Measurements from ENCODE around the gene RND3. TPM values are rescaled to one million over a fixed set of nuclear protein-coding genes. Genes with fewer than 3 reads are reported as not detected.

RND3 gene
- total and polyA plus RNA-seq, 9 donors, result 2.5 to 23.0 (median 11.4) TPM

GRCh38 chr2:150450765-150451164, 36.7 kb downstream of the RND3 start:
- Histone ChIP-seq H3K9me3 (no peaks in the 10 kb centered on the region), H3K27me3 (no peaks in the 10 kb centered on the region), H3K36me3 (no peaks in the 10 kb centered on the region), H3K4me1 (ENCODE audit: insufficient read depth) (no peaks in the 10 kb centered on the region), H3K4me3 (no peak overlapping the region), H3K27ac (no peak overlapping the region)
- 88 to 90% (median 89%) methylated on average over 3 of the region's 3 CpGs for WGBS, 3 donors
- intact Hi-C loops (cut with DNase I), result no loop called here
- TF ChIP-seq CTCF (IDR thresholded peaks at IDR 0.05) (no peak), POLR2A (IDR thresholded peaks at IDR 0.05) (no peak), EP300 (IDR thresholded peaks at IDR 0.05) (no peak)
- no peak for DNase-seq

- intact Hi-C loops (cut with DNase I), result no loop called here
- Histone ChIP-seq H3K27ac (no peak overlapping the region), H3K4me3 (no peak overlapping the region), H3K36me3 (no peaks in the 10 kb centered on the region), H3K27me3 (no peaks in the 10 kb centered on the region), H3K9me3 (no peaks in the 10 kb centered on the region), H3K4me1 (ENCODE audit: insufficient read depth) (no peaks in the 10 kb centered on the region)
- TF ChIP-seq EP300 (IDR thresholded peaks at IDR 0.05) (no peak), POLR2A (IDR thresholded peaks at IDR 0.05) (no peak), CTCF (IDR thresholded peaks at IDR 0.05) (no peak)
- DNase-seq, result no peak
- WGBS, 3 donors, result 18 to 25% (median 22%) methylated on average over 3 of the region's 3 CpGs
Measured at GRCh38 chr2:150449856-150450255, 37.6 kb downstream of the RND3 start.

- Histone ChIP-seq H3K36me3 (no peaks in the 10 kb centered on the region), H3K4me1 (ENCODE audit: insufficient read depth) (no peaks in the 10 kb centered on the region), H3K27me3 (no peaks in the 10 kb centered on the region), H3K4me3 (no peak overlapping the region), H3K9me3 (no peaks in the 10 kb centered on the region), H3K27ac (no peak overlapping the region)
- no peak for DNase-seq
- intact Hi-C loops (cut with DNase I), result no loop called here
- 88 to 94% (median 94%) methylated on average over 1 of the region's 1 CpG for WGBS, 3 donors
- TF ChIP-seq CTCF (IDR thresholded peaks at IDR 0.05) (no peak), POLR2A (IDR thresholded peaks at IDR 0.05) (no peak), EP300 (IDR thresholded peaks at IDR 0.05) (no peak)
Measured at GRCh38 chr2:150445398-150445797, 42.1 kb downstream of the RND3 start.

GRCh38 chr2:150442484-150442883, 45.0 kb downstream of the RND3 start:
- H3K36me3 ChIP-seq, result no peaks in the 10 kb centered on the region
- no peak overlapping the region for H3K4me3 ChIP-seq
- intact Hi-C loops (cut with DNase I), result no loop called here
- no peaks in the 10 kb centered on the region for H3K9me3 ChIP-seq
- no peak overlapping the region for H3K27ac ChIP-seq
- H3K27me3 ChIP-seq, result no peaks in the 10 kb centered on the region
- DNase-seq, result no peak
- TF ChIP-seq CTCF (IDR thresholded peaks at IDR 0.05), result no peak
- TF ChIP-seq EP300 (IDR thresholded peaks at IDR 0.05), result no peak
- no peak for TF ChIP-seq POLR2A (IDR thresholded peaks at IDR 0.05)
- WGBS, 3 donors, result 68 to 73% (median 69%) methylated on average over 1 of the region's 1 CpG
- no peaks in the 10 kb centered on the region for H3K4me1 ChIP-seq (ENCODE audit: insufficient read depth)

GRCh38 chr2:150441784-150442183, 45.7 kb downstream of the RND3 start:
- no peaks in the 10 kb centered on the region for H3K4me1 ChIP-seq (ENCODE audit: insufficient read depth)
- H3K36me3 ChIP-seq, result no peaks in the 10 kb centered on the region
- H3K27ac ChIP-seq, result no peak overlapping the region
- 39 to 48% (median 44%) methylated on average over 2 of the region's 2 CpGs for WGBS, 3 donors
- no peaks in the 10 kb centered on the region for H3K9me3 ChIP-seq
- no peaks in the 10 kb centered on the region for H3K27me3 ChIP-seq
- intact Hi-C loops (cut with DNase I), result no loop called here
- no peak for TF ChIP-seq POLR2A (IDR thresholded peaks at IDR 0.05)
- TF ChIP-seq EP300 (IDR thresholded peaks at IDR 0.05), result no peak
- no peak for TF ChIP-seq CTCF (IDR thresholded peaks at IDR 0.05)
- H3K4me3 ChIP-seq, result no peak overlapping the region
- DNase-seq, result no peak

Data from ovary (tissue), 9 donors.